Hepatocyte (in vitro differentiated cells): ENCODE data around the gene VMP1.

ENCODE experiments used
- CTCF ChIP-seq: fragments of 200-600 bp; sonication (generic); IDR thresholded peaks from 2 replicates; pipeline ENCODE4 v1.5.1; 2016; ENCODE audit warnings: antibody characterized with exemption, mild to moderate bottlenecking; ENCODE audit not compliant: poor library complexity
- EZH2phosphoT487 ChIP-seq: fragments of 200-600 bp; sonication (generic); IDR thresholded peaks from one replicate; pipeline ENCODE4 v1.6.1; 2018; ENCODE audit warnings: antibody characterized with exemption, mild to moderate bottlenecking, low read depth, moderate library complexity; ENCODE audit not compliant: unreplicated experiment, severe bottlenecking

GRCh38 chr17:59669944-59670343 lies 37.5 kb upstream of the VMP1 start:
- no peak for TF ChIP-seq CTCF
- no peak for TF ChIP-seq EZH2phosphoT487
